ENCODE measurements around the gene CACNA1C.

The CACNA1C gene

GRCh38 chr12:2666846-2667245 lies 614.1 kb downstream of the CACNA1C start:
- no peak for DNase-seq (ENCODE audit: low spot score)
- TF ChIP-seq CTCF (IDR thresholded peaks at IDR 0.05; ENCODE audit: extremely low read depth, missing control alignments) = no peak

GRCh38 chr12:2667716-2668440 lies 615.1 kb downstream of the CACNA1C start:
- no peak for TF ChIP-seq CTCF (IDR thresholded peaks at IDR 0.05; ENCODE audit: extremely low read depth, missing control alignments)

GRCh38 chr12:2668816-2669215 lies 616.0 kb downstream of the CACNA1C start:
- no peak for DNase-seq (ENCODE audit: low spot score)
- no peak for TF ChIP-seq CTCF (IDR thresholded peaks at IDR 0.05; ENCODE audit: extremely low read depth, missing control alignments)

More at GRCh38 chr12:2667716-2668440, 615.1 kb downstream of the CACNA1C start:
- no peak for DNase-seq (ENCODE audit: low spot score)

- no peak for TF ChIP-seq CTCF (IDR thresholded peaks at IDR 0.05; ENCODE audit: extremely low read depth, missing control alignments)
- no peak for DNase-seq (ENCODE audit: low spot score)
Observed at GRCh38 chr12:2669560-2669959, 616.8 kb downstream of the CACNA1C start.

GRCh38 chr12:2672863-2673262 lies 620.1 kb downstream of the CACNA1C start:
- no peak for DNase-seq (ENCODE audit: low spot score)
- TF ChIP-seq CTCF (IDR thresholded peaks at IDR 0.05; ENCODE audit: extremely low read depth, missing control alignments) = no peak

GRCh38 chr12:2673966-2674810 lies 621.4 kb downstream of the CACNA1C start:
- DNase-seq (ENCODE audit: low spot score) = no peak
- TF ChIP-seq CTCF (IDR thresholded peaks at IDR 0.05; ENCODE audit: extremely low read depth, missing control alignments) = no peak

GRCh38 chr12:2675776-2676175 lies 623.0 kb downstream of the CACNA1C start:
- DNase-seq (ENCODE audit: low spot score) = no peak
- no peak for TF ChIP-seq CTCF (IDR thresholded peaks at IDR 0.05; ENCODE audit: extremely low read depth, missing control alignments)

Measured in GM20000 (cell line).